Heart left ventricle (tissue), 13 donors: Measurements from ENCODE around the gene NDST3.

Source experiments
- POLR2A ChIP-seq, 2 donors: fragments of 450-650 bp; IDR thresholded peaks; one replicate each; pipeline ENCODE4 v1.6.1; 2017; ENCODE audit warnings: antibody characterized with exemption in 2 of 2, mild to moderate bottlenecking in 2 of 2, moderate library complexity in 2 of 2
- TF ChIP-seq, protein P1 (sequence below), 12 donors: fragments of 200-600 bp; sonication (generic) in 4 of 12; IDR thresholded peaks; one replicate each; pipeline versions ENCODE4 v1.5.0 to v1.8.0; 2018 to 2022; ENCODE audit warnings: antibody characterized with exemption in 12 of 12, mild to moderate bottlenecking in 5 of 12
- donor health status: ischemic (EF 13 %, LVEDD 7.1; RV severe dilation, severe dysfunction).
- donor health status: DM: no; HTN: yes; CAD: no.
- donor health status: DM: no; HTN: no; CAD: no.
- donor health status: ischemic (EF 25% LVEDD 6.9; RV normal size, moderate dysfunction).
- donor health status: ischemic (EF 25% LVEDD 5.7; RV mildly dilated, moderate dysfunction).
- donor health status: ischemic (EF 35%, LVEDD 5.7; RV mildly dilated, moderate dysfunction).
- donor health status: nonischemic (EF 11% LVEDD 7.7; RV severe dilation, severe dysfunction).
- donor health status: DM: yes; HTN: yes; CAD: no.
- donor health status: PGD.
- donor health status: ischemic (EF 29% LVEDD 5.4; RV normal size, mild dysfunction).
- donor health status: nonischemic (EF 23%, LVEDD 6.1; RV moderate dilation, normal function).

DNA sequence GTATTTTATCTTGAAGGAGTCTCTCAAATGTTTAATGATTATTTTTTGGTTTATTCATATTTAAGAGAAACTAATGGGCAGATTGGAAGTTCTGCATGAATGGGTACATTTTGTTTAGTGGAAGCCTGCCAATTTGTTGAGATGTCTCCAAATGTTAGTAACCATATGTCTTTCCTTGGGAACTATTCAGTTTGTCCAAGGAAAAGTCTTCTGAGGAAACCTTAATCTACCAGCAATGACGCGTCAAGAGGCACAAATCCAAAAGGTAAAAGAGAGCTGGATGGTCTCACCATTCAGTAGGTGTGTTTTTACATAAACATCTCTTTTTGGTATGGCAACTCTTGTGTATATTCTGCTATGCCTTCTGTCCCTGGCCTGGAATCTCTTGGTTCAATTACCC, 37.4 kb upstream of the NDST3 start:
- TF ChIP-seq, protein P1, sequence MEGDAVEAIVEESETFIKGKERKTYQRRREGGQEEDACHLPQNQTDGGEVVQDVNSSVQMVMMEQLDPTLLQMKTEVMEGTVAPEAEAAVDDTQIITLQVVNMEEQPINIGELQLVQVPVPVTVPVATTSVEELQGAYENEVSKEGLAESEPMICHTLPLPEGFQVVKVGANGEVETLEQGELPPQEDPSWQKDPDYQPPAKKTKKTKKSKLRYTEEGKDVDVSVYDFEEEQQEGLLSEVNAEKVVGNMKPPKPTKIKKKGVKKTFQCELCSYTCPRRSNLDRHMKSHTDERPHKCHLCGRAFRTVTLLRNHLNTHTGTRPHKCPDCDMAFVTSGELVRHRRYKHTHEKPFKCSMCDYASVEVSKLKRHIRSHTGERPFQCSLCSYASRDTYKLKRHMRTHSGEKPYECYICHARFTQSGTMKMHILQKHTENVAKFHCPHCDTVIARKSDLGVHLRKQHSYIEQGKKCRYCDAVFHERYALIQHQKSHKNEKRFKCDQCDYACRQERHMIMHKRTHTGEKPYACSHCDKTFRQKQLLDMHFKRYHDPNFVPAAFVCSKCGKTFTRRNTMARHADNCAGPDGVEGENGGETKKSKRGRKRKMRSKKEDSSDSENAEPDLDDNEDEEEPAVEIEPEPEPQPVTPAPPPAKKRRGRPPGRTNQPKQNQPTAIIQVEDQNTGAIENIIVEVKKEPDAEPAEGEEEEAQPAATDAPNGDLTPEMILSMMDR (IDR thresholded peaks at IDR 0.05) = no peak
- no peak for TF ChIP-seq POLR2A (IDR thresholded peaks at IDR 0.05)
